HepG2 (cell line): ENCODE data around the gene ZNF687. TPM values are rescaled to one million over a fixed set of nuclear protein-coding genes. Genes with fewer than 3 reads are reported as not detected.
A peak's percentile ranks its signal among the peaks of the same experiment; 100 is the strongest.

Experiments used
- CTCF ChIP-seq: sonication (generic); formaldehyde crosslinking; IDR thresholded peaks from 2 replicates; pipeline ENCODE4 v1.5.0; 2020; ENCODE audit warnings: mild to moderate bottlenecking, missing genetic modification reagents, moderate library complexity
- GATAD2A ChIP-seq: IDR thresholded peaks from 2 replicates; pipeline ENCODE4 v1.6.1; 2016
- HOXD1 ChIP-seq: sonication (generic); formaldehyde crosslinking; IDR thresholded peaks from 2 replicates; pipeline ENCODE4 v1.5.0; 2020; ENCODE audit warnings: missing genetic modification reagents
- KAT7 ChIP-seq: IDR thresholded peaks from 2 replicates; pipeline ENCODE4 v1.6.1; 2018; ENCODE audit warnings: borderline replicate concordance, missing compliant biosample characterization
- MLLT10 ChIP-seq: sonication (generic); formaldehyde crosslinking; IDR thresholded peaks from 2 replicates; pipeline ENCODE4 v1.4.0; 2020; ENCODE audit warnings: missing genetic modification reagents
- MYC ChIP-seq: sonication (generic); formaldehyde crosslinking; IDR thresholded peaks from 2 replicates; pipeline ENCODE4 v1.9.0; 2021; ENCODE audit warnings: missing genetic modification reagents, borderline replicate concordance
- REL ChIP-seq: sonication (generic); formaldehyde crosslinking; conservative IDR thresholded peaks from 2 replicates; pipeline ENCODE4 v1.8.0; 2022; ENCODE audit warnings: mild to moderate bottlenecking, missing genetic modification reagents, moderate library complexity
- TGIF2 ChIP-seq: IDR thresholded peaks from 2 replicates; pipeline ENCODE4 v1.6.1; 2016; ENCODE audit warnings: control low read depth, missing compliant biosample characterization
- TMF1 ChIP-seq: sonication (generic); formaldehyde crosslinking; IDR thresholded peaks from 2 replicates; pipeline ENCODE4 v1.8.1; 2022; ENCODE audit warnings: low read depth, missing genetic modification reagents
- ZBTB10 ChIP-seq: sonication (generic); formaldehyde crosslinking; IDR thresholded peaks from 2 replicates; pipeline ENCODE4 v1.4.0; 2020; ENCODE audit warnings: missing genetic modification reagents, borderline replicate concordance
- ZBTB14 ChIP-seq: sonication (generic); formaldehyde crosslinking; IDR thresholded peaks from 2 replicates; pipeline ENCODE4 v1.4.0; 2020; ENCODE audit warnings: missing genetic modification reagents
- ZNF317 ChIP-seq: sonication (generic); formaldehyde crosslinking; IDR thresholded peaks from 2 replicates; pipeline ENCODE4 v1.5.0; 2020; ENCODE audit warnings: mild to moderate bottlenecking, missing genetic modification reagents
- ZNF563 ChIP-seq: sonication (generic); formaldehyde crosslinking; IDR thresholded peaks from 2 replicates; pipeline ENCODE4 v1.8.0; 2022; ENCODE audit warnings: mild to moderate bottlenecking, moderate library complexity, missing genetic modification reagents
- ZNF574 ChIP-seq: sonication (generic); formaldehyde crosslinking; IDR thresholded peaks from 2 replicates; pipeline ENCODE4 v1.4.0; 2020; ENCODE audit warnings: missing genetic modification reagents
- ZNF766 ChIP-seq: sonication (generic); formaldehyde crosslinking; IDR thresholded peaks from 2 replicates; pipeline ENCODE4 v1.5.0; 2020; ENCODE audit warnings: missing genetic modification reagents, borderline replicate concordance
- ZNF792 ChIP-seq: IDR thresholded peaks from 2 replicates; pipeline ENCODE4 v1.6.1; 2016
- polyA plus RNA-seq, 8 experiments: library from polyadenylated mRNA; depleted of rRNA in 3 of 8; stranded (reverse) in 7 of 8; unstranded in 1 of 8; fragments of >200 nt; fragmentation: Illumina TruSeq in 4 of 8; extraction: Trizol in 4 of 8; gene quantifications; 2 replicates each; pipeline versions ENCODE4 v1.2.1 to v1.2.3, GENCODE V29; 2011 to 2016; ENCODE audit warnings: low read depth in 4 of 8, missing spikeins in 1 of 8, mixed read lengths in 1 of 8; ENCODE audit not compliant: insufficient read depth in 1 of 8
- total RNA-seq, 5 experiments: library from RNA; depleted of rRNA; stranded (reverse); fragments of >200 nt; fragmentation: Illumina TruSeq; extraction: Trizol; gene quantifications; 2 replicates each; pipeline ENCODE4 v1.2.3, GENCODE V29; 2016; ENCODE audit warnings: low read depth in 1 of 5

The ZNF687 gene
- total and polyA plus RNA-seq, 2 of the 13 experiments (the other 11 are each of a cell fraction or from before 2014, with no cell fraction given) = 14.1 to 16.5 TPM

GRCh38 chr1:151282883-151283725, 1.0 kb downstream of the ZNF687 start (continued):
- TF ChIP-seq ZNF574 (CRISPR knock-in tag) (no peak), ZNF766 (CRISPR knock-in tag) (no peak), ZBTB14 (no peak), ZBTB10 (CRISPR knock-in tag) (peak; percentile 61; the same call in 1 of the 2 replicates), ZNF792 (CRISPR knock-in tag) (no peak), ZNF563 (CRISPR knock-in tag) (peak; percentile 53; the same call in 1 of the 2 replicates), GATAD2A (CRISPR knock-in tag) (no peak), HOXD1 (CRISPR knock-in tag) (no peak), ZNF317 (CRISPR knock-in tag) (no peak), KAT7 (no peak), TGIF2 (no peak), MLLT10 (CRISPR knock-in tag) (no peak), MYC (CRISPR knock-in tag) (no peak), CTCF (CRISPR knock-in tag) (peak; percentile 17; the same call in 1 of the 2 replicates), TMF1 (CRISPR knock-in tag) (no peak), REL (no peak; the same call in 1 of the 2 replicates)
